ENCODE data around the gene ADARB2.

The ADARB2 gene

DNA sequence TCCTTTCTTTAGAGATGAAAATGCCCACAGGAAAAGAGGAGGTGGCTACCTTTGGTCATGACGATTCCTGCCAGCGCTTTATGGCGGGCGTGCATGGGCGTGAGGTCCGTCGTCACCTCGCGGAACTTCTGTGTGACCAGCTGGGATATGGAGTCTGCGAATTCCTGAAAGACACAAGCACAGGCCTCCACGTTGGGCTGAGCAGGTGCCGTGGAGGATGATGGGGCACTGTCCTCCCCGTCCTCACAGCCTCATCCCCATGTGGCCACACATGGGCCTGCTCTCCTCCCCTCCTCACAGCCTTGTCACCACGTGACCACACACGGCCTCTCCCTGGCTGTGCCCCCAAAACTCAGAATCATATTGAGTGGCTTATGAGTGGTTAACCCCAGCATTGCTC lies 466.4 kb downstream of the ADARB2 start:
- DNase-seq = no peak

DNA sequence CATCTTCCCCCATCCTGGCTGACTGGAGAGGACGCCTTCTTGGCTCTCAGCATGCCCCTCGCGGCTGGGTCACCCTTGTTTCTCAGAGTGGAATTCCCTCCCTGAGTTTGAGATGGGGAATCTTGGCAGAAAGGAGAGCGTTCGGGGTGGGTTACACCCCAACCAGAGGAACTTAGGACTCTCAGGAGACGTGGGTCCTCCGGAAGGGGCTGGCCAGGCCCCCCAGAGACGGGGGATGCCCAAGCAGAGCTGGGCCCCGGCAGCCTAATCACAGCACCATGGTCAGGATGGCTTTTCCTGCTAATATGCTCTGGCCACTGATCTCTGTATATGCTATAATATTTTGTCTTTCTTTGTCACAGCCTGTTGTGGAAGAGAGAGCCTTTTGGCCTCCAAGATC lies 466.8 kb downstream of the ADARB2 start:
- DNase-seq = no peak

DNA sequence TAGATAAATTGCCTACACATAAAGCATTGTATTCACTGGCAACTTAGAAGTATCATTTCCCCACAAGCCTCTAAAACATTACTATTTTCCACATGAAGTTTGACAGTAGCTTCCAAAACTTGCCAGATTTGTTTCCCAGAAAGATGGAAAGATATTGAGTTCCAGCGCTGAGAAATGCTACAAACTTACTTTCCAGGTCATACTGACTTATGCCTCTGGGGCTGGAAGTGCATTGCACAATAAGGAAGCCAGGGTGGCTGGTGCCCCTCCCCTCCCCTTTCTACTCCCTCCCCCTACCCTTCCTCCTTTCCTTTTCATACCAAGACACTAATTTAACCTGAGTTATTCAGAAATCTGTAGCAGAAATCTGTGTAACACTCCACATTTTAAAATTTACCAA lies 468.5 kb downstream of the ADARB2 start:
- no peak for DNase-seq

DNA sequence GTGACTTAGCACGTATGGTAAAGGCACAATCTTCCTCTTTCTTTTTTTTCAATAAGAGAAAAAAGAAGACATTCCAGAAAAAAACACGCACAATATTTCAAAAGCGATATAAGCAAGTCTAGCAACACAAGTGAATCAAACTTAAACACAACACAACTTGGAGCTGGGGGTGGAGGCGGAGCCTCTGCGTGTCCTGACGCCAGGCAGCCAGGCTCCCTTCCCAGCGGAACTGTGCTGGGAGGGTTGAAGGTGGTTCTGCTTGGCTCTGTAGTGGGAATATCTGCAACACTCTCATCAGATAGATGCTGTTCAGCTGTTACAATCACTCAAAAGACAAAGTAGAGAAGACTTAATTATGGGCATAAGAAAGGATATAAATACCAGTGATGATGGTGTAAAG lies 469.8 kb downstream of the ADARB2 start:
- no peak for DNase-seq

DNA sequence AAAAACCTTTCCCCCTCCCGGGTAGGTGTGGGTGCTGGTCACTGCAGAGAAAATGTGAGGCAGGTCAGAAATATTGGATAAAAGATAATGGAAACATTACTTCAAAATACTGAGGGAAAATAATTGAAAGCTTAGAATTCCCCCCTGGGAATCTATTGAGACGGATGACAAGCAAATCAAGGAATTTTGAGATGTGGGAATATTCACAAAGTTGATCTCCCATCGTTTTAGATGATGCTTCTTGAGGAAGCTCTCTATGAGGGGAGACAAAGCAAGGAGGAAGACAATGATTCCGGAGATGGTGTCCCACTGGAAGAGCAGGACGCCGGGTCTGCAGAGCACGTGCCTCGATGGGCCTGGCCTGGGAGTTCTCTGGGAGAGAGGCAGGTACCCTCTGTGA lies 470.2 kb downstream of the ADARB2 start:
- DNase-seq = no peak

DNA sequence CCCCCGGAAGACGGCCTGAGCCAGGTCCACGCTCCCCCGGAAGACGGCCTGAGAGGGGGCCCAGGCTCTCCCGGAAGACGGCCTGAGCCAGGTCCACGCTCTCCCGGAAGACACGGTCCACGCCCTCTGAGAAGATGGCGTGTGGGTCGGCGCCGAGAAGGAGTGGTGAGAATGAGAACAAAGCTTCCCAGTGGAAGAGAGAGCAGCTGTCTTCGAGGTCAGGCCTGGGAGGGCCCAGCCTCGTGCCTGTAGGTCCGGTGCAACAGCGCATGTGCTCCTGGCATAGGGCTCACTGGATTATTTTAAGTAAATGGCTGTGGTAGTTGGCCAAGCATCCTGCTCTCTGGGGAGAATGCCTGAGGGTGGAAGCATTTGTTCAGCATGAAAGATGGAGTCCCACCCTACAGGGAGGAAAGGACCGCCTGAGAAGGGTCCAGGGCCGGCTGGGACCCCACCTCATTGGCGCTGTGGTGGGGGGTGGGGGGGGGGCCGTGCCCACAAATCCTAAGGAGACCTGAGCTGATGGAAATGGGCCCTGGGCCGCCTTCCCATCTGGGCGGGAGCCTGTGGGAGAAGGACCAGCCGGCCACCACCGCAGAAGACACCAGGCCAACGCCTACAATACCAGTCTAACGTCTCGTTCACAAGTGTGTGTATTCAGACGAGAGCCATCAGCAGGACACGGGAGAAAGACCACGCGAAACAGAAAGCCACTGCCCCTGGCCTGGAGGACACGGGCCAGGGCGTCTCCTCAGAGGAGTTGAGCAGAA lies 471.1 kb downstream of the ADARB2 start:
- DNase-seq = no peak

DNA sequence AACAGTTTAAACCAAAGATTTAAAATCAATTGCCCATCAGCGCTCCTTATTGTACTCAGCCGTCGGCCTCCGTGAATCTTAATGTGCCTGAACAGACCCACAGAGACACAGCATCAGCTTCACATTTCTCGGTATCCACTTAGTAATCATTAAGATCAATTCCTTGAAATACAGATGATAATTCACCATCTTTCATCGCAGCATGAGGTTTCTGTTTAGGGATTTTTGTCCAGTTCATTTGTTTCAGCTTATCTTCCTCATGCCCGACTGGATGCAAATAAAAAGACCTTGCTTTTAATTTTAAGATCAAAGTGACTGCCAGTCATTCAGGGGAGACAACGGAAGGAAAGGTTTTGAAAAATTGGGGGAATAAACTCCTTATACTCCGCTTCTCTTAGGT lies 473.3 kb downstream of the ADARB2 start:
- no peak for DNase-seq

DNA sequence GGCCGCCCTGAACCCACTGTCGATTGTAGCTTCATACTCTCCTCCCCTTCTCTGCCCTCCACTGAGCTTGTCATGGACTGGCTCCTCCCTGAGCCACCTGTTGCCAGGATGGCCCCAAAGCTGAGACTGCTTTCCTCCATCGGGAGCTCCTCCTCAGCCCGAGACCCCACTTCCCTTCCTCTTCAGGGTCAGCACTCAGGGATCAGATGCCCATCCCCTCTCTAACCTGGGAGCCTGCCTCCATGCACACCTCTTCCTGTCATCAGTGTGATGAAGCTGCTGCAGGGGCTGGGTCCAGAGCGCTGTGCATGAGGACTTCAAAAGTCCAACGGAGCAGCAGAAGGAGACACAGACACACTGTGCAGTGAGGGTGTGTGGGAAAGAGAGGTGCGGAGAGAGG lies 480.1 kb downstream of the ADARB2 start:
- no peak for DNase-seq

DNA sequence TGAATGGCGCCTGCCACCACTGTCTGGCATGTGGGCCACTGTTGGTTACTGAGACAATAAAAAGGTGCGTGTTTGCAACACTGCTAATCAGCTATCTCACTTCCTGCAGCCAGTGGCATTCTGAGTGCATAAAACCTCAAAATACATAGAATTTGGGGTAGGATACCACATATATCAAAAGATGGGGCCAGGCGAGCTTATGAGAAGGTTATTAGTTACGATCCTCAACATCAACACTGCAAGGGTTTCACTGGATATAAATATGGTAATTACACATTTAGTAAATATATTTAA lies 480.9 kb downstream of the ADARB2 start:
- DNase-seq = no peak

DNA sequence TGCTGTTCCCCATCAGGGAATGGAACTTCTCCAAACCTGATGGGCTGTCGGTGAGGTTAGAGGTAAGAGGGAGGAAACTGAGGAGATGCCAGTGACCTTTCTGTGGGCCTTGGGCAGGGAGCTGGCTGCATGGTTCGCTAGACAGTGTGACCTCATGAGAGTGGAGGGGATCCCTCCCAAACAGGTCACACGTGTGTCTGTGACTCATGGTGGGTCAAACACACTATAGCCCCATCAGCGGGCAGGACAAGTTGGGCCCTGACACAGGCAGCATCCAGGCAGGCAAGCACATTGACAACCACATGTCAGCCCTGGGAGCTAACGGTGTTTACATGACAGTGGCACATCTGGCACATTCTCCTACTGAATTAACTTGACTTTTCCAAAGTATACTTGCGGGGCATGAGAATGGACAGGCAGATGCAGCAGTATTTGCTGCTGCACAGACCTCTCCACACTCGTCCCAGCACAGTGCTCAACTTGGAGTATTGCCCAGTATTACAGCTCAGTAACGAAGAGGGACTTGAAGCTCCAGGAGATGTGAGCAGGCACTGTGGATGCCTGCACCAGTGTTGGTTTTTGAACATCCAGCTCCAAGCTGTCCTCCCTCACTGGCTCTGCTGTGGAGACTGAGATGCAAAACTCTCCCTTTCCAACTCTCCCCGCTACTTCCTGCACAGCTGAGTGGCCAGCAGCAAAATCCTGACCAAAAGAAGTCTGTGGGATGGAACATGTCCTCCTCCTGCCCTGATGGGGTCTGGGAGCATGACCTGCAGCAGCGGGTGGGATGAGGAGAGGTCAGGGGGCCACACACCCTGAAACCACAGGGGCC lies 481.5 kb downstream of the ADARB2 start:
- no peak for DNase-seq

DNA sequence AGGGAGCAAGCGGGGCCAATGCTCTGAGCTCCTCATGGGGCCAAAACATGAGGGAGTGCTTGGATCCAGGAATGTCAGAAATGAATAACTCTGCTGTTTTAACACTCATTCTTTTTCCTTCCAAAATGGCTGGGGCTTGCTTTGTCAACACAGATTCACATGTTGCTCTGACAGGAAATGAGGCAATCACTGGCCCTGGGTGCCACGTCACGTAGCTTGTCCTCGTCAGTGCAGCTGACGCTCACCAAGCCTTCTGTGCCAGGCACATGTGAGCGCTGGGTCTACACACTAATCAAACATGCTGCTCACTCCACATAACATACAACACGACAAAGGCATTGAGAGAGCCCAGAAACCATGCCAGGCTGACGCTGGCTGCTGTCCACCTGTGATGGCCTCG lies 482.2 kb downstream of the ADARB2 start:
- DNase-seq = peak; percentile 28 to 91

DNA sequence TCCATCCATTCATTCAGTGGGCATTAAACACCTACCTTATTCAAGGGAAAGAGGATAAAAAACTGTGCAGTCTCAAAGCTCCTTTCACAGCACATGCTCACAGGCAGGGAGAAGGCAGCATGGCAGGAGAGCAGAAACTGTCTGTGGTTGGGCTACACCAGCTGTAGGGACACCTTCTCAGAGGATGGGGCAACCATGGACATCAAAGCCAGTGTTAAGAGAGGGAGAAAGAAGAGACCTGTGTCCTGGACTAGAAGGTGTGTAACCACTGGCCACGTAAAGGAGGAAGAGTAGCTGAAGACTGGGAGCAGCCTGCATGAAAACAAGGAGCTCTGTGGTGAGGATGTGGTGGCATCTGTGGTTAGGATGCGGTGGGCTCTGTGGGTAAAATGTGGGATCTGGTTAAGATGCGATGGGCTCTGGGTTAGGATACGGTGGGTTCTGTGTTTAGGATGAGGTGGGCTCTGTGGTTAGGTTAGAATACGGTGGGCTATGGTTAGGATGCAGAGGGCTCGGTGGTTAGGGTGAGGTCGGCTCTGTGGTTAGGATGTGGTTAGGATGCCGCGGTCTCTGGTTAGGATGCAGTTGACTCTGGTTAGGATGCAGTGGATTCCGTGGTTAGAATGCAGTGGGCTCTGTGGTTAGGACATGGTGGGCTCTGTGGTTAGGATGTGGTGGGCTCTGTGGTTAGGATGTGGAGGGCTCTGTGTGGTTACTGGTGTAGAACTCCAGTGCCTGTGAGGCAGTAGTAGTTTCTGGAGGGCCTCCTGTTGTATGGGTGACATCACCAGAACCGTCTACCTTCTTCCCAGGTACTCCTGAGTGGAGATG lies 483.6 kb downstream of the ADARB2 start:
- no peak for DNase-seq

DNA sequence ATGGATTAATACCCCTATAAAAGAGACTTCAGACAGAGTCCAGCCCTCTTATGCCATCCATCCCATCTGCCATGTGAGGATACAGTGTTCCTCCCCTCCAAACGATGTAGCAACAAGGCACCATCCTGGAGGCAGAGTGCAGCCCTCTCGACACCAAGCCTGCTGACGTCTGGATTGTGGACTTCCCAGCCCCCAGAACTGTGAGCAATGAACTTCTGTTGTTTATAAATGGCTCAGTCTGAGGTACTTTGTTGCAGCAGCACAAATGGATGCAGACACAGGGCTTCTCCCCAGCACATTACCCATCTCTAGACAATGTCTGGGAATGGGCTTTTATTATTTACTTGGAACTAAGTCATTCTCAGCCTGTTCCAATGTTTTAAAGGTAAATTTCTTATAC lies 485.6 kb downstream of the ADARB2 start:
- DNase-seq = no peak

DNA sequence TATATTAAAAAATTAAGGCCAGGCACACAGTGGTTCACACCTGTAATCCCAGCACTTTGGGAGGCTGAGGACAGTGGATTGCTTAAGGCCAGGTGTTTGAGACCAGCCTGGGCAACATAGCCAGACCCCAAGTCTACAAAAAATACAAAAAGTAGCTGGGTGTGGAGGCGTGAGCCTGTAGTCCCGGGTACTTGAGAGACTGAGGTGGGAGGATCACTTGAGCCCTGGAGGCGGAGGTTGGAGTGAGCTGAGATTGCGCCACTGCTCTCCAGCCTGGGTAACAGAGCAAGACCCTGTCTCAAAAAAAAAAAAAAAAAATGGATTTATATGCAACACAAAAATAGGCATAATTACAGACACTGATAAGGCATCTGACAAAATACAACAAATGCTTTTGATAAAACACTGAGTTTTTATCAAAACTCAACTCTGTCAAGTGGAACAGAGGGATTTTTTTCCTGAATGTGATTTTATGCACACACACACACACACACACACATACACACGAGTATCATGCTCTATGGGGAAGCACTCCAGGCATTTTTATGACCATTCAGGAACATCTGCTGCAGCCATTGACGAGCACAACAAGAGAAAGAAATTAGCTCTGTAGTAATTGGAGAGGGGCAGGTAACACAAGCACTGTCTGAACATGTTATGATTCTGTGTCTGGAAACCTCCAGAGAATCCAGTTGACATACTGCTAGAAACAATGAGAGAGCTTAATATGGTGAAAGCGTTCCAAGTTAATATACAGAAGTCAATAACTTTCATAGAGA lies 488.0 kb downstream of the ADARB2 start:
- DNase-seq = peak; percentile 63 to 66

DNA sequence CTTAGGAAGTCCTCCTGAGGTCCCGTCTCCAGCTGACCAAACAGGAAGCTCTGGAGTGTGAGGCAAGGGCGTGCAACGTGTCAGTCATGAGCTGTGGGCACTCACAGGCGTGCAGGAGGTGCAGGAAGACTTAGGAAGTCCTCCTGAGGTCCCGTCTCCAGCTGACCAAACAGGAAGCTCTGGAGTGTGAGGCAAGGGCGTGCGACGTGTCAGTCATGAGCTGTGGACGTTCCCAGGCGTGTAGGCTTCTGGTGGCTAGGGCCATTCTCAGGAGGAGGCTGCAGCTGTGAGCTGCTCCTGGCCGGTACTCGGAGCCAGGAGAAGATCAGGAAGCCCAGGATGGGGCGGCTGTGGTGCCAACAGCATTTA lies 489.1 kb downstream of the ADARB2 start:
- DNase-seq = peak; percentile 87 to 95

DNA sequence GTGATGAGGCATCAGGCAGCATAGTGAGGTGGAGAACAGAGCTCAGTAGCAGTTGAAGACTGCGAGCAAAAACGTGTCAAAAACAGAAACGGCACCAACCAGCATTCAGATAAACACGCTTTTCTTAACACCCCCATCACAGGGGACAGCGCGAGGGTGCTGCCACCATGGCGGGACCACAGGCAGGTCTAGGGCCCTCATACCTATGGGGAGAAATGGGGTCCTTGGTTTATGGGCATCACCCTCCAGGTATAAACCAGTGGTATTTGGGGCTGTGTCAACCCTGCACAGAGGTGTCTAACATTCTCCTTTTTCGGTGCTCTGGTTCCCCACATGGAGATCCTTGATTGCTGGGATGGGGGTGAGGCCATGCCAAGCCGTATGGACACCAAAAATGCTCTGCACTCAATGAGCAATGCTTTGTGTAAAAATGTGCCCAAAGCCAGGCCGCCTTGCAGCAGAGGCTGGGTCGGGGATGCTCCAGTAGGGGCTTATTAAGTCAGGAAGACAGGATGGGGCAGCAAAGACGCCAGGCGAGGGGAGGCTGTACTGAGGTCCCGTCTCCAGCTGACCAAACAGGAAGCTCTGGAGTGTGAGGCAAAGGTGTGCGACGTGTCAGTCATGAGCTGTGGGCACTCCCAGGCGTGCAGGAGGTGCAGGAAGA lies 489.6 kb downstream of the ADARB2 start:
- peak in 1 of 2 experiments; percentile 95 for DNase-seq

DNA sequence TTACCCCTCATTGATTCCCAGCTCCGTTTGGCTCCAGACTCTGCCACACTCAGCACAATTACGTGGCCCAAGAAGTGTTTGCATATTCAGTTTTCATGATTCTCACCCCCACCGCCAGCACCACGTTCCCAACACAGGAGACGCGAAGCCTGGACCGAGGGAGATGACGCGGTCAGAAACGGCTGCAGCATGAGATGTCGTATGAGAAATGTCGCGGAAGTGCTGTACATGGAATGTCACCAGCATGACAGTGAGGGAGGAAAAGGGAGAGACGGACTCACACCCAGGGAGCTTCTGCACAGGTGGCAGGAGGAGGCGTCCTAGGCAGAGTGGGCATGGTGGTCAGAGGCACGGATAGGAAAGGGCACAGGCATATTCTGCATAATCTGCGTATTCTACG lies 492.8 kb downstream of the ADARB2 start:
- no peak for DNase-seq

DNA sequence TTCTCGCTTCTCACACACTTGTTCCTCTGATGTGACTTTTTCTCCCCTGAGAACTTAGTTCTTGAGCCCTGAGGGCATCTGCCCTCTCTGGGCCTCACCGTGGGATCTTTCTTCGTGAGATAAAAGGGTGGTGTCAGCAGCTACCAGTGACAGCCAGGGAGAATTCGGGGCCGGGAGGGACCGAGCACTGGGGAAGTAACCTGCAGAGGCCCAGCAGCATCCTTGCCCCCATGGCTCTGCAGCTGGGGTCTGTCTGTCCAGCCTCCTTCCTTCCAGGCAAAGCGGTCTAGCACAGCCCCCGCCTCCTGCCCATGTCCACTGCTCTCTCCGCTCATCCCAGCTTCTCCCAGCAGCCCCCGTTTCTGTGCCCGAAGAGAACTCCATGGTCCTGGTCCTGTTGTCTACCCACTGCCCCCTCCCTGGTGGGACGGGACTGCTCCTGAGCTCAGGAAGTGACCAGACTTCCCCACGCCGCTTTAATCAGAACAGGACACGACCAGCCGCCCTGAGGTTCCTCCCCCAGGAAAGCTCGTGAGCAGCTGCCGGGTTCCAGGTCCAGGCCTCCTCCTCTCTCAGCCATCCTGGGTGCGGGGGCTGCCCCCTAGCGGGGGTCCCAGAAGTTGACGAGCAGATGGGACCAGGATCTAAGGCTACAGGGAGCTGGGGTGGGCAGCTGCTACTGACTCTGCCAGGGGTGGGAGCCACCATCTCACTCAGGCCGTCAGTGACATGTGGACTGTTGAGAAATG lies 493.7 kb downstream of the ADARB2 start:
- DNase-seq = peak; percentile 55 to 63

DNA sequence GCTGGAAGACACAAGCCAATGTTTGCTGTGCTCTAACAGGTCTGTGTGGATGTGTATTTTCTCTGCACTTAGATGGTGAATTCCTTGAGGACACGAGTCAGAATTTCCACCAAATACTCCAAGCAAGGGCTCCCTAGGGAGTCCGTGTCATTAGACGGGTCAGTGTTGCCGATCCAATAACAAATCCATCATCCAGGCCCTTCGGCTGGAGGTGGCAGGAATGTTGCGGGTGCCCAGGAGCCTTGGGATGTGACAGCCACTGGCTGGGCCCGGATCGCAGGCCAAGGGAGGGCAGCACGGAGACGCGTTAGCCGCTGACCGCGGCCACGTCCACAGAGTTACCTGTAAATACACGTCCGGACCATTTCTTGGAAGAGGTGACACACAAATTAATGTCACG lies 494.4 kb downstream of the ADARB2 start:
- no peak for DNase-seq

DNA sequence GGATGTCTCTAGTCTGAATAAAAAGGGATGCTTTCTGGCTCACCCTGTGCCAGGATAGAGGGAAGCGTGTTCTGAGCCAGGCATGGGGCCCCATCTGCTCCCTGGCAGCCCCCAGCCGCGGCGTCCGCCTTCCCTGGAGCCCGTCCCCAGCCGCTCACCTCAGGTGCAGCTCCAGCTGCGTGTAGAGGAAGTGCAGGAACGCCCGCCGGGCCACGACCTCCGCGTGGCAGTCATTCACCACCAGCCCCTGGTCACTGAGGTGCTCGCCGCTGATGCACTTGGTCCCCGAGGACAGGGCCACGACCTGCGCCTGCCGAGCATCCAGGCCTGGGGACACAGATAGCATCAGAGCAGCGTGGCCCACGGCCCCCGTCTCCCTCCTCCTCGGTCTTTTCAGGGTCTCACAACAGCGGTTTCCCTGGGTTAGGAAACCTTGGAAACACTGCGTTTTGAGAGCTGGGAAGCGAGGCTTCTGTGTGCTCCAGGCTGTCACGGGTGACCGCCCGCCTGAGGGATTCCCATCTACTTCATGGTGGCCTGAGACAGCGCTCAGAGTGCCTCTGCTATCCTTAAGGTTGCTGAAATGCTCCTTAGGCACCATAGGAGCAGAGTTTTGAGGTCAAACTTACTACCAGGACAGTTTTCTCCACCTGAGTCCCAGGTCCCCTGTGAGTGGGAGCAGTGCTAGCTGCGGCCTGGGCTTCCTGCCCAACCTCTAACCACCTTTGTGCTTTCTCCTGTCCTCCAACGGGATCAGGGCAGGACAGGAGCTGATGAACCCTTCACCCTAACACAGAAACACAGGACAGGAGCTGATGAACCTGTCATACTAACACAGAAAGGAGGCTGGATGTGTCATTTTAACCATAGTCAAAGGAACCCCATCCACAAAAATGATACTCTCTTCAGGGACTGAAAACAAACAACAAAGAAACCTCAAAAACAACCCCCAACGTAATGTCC lies 495.1 kb downstream of the ADARB2 start:
- DNase-seq = no peak
